Inflammatory macrophage treated with lipopolysaccharide for 4 hours (primary cell): ENCODE data around the gene CCDC112.

Source experiments
- DNase-seq: peaks from one replicate; pipeline ENCODE4 v3.0.0-alpha.2; 2020

Gene CCDC112

DNA sequence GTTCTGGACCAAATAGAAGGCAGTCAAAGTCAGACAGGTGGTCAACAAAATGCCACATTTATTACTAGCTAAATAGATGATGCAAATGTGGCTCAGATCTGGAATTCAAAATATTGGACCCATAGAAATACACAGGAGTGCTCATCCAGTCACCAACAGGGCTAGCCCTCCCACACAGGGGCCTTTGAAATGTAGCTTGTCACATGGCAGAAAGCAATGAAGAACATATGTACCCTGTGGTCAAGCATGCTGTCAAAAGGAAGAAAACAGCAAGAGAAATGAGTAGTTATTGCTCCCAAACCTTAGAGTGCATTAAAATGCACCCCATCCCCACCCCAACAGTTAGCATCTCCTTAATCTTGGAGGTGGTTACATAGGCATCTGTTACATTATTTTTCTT, 20.9 kb upstream of the CCDC112 start:
- no peak for DNase-seq

DNA sequence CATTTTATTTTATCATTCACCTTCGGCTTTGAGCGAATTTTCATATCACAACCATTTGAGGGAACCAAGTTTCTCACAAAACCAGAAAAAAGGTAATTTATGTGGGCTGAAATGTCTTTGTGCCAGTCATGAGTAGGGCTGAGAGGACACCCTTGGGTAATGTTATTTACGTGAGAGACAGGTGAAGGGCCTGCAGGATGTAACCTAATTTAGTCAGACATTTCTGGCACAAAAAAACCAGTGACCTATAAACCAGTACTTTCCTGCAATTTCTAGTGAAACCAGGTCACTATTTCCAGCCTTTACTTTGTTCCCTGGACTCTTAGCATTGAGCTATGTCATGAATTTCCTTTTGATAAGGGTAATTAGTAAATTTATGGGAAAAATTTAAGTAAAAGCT, 17.2 kb upstream of the CCDC112 start:
- DNase-seq, result no peak

- DNase-seq, result no peak
These were observed 16.6 kb upstream of the CCDC112 start for GRCh38 chr5:115313052-115313451.

DNA sequence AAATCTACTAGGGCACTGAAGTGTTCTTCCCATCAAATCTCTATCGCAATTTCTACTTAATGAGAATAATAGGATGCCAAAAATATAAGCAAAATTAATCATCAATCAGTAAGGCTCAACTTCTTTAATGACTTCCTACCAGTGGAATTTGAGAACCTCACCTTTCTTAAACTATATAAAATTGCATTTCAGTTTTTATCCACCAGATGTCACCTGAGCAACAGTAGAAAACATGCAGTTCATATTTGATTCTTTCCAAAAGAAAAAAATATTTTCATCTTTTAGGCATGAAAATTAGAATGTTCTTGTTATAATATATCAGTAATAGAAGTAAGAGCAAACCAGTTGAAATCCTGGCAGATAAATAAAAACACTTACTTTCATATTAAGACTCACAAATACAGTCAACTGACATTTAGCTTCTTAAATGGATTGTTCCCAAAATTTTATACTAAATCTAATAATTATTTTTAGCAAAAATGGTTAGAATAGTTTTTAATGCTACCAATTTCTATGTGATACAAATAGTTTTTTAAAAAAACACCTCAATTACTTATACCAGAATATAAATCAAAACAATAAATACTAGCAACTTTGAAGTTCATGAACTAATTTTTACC, 13.4 kb upstream of the CCDC112 start:
- DNase-seq, result peak; percentile 60

DNA sequence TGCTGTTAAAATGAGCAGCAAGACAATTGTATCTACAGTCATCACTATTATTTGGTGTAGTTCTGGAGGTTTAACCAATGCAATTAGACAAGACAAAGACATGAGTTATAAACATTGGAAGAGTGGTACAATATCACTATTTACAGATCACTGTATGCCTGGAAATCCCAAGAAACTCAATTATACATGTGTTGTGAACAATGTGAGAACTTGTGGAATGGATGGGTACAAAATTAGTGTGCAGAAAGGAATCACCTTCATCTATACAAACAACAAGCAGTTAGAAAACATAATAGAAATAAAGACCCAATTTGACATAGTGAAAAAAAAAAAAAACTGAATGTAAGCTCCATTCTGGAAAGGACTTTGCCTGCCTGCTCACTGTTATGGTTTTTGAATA, 12.4 kb upstream of the CCDC112 start:
- DNase-seq, result no peak

GRCh38 chr5:115306011-115306536, 9.6 kb upstream of the CCDC112 start:
- DNase-seq, result no peak

DNA sequence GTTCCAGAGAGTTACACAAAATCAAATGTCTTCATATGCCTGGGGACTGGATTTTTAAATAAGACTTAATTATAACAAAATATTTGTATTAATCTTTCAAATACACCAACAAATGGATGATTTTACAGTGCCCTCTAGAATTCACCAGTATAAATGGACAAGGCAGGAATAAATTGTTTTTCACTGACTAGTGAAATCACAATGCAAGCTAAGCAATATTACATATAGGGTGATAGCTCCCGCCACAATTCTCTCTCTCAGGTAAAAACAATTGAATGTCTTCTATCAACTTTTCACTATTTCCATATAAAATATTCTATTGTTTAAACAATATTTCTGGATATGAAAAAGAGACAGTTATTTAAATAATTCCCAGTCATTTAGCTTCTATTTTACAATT, 8.0 kb upstream of the CCDC112 start:
- no peak for DNase-seq

DNA sequence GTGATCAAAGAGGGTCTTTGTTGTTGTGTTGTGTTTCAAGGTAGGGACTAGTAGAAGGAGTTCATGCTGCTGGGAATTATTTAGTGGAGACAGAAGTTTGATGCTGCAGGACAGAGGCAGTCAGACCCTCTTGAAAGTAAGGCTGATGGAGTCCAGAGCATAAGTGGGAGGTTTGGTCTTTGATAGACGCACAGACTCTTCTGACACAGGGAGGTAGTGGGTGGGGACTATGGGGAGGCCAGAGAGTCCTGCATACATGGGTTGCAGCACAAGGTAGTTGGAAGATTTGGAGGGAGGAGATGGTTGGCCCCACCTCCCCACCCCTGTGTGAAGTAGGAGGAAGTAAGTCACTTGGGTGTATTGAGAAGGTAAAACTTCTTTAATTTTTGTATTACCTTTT, 2.4 kb upstream of the CCDC112 start:
- no peak for DNase-seq

GRCh38 chr5:115297031-115297430, 577 bp upstream of the CCDC112 start:
- DNase-seq, result no peak

DNA sequence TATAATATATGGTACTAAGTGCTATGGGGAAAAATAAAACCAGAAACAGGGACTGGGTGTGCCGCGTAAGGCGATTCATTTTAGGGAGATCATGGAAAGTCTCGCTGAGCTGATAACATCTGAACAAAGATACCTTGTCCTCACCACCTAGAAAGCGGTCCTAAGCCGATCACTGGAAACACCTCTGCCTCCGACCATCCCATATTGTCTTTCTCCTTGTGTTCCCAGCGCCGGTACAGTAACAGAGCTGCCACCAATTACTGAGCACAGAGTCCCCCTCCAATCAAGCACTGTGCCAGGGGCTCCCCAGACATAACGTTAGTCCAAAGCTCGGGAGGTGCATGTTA, 704 bp downstream of the CCDC112 start:
- no peak for DNase-seq

DNA sequence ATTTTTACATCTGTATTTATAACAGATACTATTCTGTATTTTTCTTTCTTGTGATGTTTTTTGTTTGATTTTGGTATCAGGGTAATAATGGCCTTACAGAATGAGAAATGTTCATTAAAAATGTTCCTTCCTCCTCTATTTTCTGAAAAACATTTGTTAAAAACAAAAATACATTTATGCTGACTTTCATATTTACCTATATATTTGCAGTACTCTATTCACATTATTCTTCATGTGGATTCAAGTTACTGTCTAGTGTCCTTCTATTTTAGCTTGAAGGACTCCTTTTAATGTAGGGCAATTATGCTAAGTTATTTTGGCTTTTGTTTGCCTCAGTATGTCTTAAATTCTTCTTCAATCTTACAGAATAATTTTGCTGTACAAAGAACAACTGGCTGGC, 5.1 kb downstream of the CCDC112 start:
- DNase-seq, result no peak

DNA sequence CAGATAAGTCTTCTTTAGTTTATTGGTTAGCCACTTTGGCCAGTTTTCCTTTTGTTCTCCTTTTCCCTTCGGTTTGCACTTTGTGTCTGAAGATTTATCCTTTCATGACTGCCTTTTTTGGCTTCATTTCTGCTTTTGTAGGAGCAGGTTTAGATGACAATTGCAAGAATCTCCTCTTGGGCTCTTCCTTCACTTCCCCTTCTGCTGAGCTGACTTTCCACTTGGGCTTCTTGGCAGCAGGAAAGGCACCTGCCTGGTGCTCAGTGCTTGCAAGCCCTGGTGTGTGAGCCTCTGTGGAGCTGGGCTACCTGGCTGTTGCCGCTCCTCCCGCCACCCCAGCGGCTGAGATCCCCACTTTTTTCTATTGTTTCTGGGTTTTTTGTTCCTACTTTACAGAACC, 7.3 kb downstream of the CCDC112 start:
- DNase-seq, result peak; percentile 48

DNA sequence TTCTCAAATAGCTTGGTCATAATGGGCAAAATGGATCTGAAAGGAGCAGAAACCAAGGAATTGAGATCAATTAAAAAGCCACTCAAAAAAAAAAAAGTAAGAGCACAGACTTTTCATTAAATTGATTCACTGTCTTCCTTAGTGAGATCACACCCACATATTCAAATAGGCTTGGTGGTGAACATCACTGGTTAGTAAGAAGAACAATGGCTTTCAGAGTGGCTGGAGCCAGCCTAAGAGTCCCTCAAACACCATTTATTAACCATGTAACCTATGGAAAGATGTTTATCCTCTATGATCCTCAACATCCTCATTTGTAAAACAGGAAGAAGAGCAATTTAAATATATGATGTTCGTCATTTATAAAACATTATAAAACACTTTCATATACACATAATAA, 12.4 kb downstream of the CCDC112 start:
- DNase-seq, result no peak

- no peak for DNase-seq
These were observed 14.3 kb downstream of the CCDC112 start for GRCh38 chr5:115282131-115282530.

- peak; percentile 69 for DNase-seq
These were observed 21.9 kb downstream of the CCDC112 start for GRCh38 chr5:115274584-115274983.

DNA sequence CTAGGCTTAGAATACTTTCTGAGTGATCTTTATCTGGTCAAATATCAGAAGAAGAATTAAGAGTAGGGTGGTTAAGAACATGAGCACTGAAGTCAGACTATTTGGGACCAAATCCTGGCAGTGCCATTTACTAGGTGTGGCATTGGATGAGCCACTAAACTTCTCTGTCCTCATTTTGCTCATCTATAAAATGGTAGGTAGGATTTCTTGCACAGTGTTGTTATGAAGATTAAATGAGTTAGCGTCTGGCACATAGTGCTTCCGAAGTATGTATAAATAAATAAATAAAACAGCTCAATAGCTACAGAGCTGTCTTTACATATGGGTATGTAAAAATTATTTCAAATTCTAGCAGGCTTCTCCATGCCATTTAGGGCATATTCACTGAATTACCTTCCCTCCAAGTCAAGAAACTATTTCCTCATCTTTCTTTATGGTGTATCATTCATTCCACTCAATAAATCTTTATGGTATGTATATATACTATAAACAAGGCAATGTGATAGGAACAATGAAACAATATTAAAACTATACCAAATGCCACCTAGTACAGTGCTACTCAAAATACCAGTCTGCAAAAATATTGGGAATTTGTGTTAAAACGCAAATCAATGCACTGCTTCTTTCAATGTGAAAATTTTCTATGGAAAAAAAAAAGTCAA, 24.0 kb downstream of the CCDC112 start:
- DNase-seq, result no peak

DNA sequence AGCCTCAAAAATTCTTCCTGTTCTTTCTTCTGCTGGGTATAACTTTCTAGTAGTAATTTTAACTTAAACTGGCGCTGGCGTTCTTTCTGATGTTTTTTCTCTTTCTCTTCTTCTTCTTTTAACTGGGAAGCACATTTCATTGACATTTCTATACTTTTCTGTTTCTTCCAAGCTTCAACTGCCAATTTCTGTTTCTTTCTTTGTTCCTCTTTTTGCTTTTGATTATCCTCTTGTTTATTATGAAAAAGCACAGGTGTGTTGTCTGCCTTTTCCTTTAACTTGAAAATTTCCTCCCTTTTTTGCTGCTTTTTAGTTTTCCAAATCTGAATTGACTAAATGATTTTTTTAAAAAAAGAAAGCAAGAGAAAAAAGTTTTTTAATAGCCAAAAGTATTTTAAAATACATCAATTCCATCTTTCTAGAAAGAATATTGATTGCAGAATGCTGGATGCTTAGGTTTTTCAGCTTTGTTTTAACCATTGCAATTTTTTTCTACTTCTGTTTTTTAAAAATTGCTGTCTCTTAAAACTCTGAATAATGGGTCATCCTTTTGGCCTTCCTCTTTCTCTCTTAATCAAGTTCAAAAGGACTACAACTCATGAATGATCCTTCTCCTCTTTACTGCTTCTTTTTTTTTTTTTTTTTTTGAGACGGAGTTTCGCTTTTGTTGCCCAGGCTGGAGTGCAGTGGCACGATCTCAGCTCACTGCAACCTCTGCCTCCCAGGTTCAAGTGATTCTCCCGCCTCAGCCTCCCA, 25.0 kb downstream of the CCDC112 start:
- DNase-seq, result peak; percentile 85

DNA sequence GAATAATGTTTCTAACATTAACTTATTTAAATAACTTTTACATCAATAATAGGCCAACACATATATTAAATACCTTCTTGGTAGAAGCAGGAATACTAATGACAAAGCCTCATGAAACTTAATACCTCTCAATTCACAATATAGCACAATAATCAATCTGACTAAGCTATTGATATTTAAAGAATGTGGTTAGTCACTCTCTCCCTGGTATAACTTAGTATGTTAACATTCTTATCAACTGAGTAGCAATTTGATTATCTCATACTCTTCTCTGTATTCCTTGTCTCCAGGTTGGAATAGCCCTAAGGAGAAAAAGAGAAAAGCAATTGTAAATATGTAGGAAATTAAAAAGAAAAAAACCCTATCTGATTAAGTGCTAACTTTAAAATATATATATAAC, 28.8 kb downstream of the CCDC112 start:
- no peak for DNase-seq

DNA sequence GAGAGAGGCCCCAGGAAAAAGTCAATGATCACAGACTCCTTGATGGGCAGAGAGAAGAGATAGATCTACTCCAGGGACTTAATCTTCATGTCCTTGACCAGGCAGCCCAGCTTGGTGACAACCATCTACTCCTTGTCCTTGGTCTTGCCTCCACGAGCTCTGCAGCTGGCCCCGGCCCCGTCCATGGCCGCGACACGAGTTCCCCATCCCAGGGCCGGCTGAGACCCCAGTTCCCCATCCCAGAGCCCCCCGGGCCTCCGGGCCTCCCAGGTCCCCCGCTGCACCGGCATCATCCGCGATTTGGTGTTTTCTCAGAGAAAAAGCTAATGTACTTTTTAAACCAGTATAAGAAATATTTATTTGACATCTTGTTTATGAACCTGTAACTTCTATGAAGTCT, 31.2 kb downstream of the CCDC112 start:
- no peak for DNase-seq

- DNase-seq, result no peak
These were observed 31.7 kb downstream of the CCDC112 start for GRCh38 chr5:115264786-115265185.

DNA sequence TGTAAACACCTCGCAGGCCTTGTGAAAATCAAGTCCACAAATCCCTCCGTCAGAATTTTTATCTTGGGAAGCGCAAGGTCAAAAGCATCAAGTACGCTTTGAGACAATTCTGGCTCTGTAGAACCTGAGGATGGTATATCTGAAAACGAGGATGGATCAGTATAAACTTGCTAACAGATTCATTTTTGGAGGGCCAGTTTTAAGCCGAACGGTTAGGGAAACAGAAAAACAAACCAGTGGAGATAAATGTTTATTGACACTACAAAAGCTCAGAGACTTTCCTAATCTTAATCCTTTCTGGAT, 33.4 kb downstream of the CCDC112 start:
- DNase-seq, result no peak

DNA sequence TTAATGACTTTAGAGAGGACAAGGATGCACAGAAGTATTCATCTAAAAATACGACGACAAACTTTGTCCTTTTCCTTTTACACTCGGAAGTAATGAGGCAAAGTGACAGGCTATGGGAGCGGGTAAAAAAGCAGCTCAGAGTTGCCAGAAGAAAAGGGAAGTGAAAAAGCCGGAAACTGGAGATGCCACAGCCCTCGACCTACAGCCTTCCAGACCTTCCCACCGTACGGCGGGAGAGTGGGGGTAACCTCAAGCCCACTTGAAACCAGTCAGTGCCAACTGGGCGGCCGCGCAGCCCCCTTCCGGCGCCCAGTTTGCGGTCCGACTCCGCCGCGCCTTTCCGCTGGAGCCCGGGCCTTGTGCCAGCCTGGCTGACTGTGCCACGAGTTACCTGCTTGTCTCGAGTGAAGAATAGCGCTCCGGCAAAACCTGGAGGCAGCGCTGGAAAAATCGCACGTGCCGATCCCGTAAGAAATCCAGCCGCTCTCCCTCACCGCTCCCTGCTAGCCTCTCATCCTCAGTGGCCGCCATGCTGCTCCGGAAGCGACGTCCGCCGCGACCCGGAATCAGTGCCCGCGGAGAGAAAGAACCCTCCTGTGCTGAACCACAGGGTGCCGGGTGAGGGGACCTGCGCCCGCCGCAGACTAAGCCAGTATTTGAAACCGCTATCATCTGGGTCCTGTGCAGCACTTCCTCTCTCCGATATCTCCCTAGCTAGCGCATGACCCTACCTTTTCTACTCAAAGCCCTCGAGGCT, 34.0 kb downstream of the CCDC112 start, which contains the start of gene PGGT1B:
Gene PGGT1B, minus strand, starts transcription at position 557 of the 757 bp plus-strand sequence. Its CDS starts 26 bp downstream, at position 531.
- DNase-seq, result peak; percentile 79

DNA sequence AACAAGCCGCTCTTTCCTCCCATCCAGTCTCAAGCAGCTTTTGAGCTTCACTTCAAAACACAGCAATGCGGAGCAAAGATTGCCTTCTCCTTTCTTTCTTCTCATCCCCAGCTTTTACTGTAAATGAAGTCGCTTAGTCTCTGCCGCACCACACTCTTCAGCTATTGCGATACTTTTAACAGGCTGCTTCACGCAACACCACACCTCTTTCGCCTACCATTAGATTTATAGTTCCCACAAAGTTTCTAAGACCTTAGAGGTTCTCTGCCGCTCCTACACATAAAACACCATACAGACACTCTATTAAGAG, 34.5 kb downstream of the CCDC112 start:
- DNase-seq, result no peak

DNA sequence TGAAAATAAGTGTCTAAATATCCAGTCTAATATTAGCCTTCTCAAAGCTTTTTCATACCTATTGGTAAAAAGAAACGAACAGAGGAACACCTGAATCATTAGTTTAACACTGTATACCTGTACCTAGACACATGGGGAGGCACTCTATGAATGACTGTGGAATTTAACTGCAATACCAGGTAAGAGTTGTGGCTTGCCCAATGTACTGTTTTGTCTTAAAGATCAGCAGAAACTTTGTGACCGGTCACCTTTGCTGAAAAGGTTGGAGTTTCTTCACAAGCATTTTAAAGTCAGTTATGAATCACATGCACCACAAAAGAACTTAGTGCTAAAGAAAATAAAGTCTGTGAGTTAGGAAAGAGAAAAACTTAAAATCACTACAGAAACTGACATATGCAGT, 36.2 kb downstream of the CCDC112 start:
- no peak for DNase-seq
